ENCODE data around the gene ATP8A2. TPM values are rescaled to one million over a fixed set of nuclear protein-coding genes. Genes with fewer than 3 reads are reported as not detected.

The ATP8A2 gene
- total and polyA plus RNA-seq, 2 of the 8 experiments (the other 6 are each of a cell fraction or from before 2014, with no cell fraction given), result 2.4 to 8.3 TPM

DNA sequence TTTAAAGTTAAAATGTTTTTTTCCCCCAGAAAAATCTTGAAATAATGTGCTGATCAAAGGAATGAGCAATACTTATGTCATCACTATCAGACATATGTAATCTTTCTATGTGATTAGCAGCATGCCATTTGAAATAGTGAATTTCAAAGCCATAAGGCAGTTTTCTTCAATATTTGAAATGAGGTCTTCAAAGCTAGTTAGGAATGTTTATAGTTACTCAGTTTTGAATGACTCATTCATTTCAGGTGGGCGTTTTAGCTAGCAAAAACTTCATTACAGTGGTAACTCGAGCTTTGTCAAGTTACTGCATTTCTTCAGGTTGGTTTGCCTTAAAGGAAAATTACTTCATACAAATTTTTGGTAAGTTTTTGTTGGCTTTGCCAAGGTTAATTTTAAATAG, 102.1 kb downstream of the ATP8A2 start:
- ChIA-PET CTCF (ENCODE audit: partially characterized antibody) (interaction anchor here (1.0 kb wide), 1 partner anchor 11 kb away, joined by 3 read pairs; no protein-coding TSS in a partner anchor), POLR2A (ENCODE audit: partially characterized antibody) (no interaction called here)
- peaks cover 0 to 7% (median under 1%) of the 10 kb centered on the region in 4 experiments; a peak in 5 of 7 replicates for H3K4me1 ChIP-seq (replicated peaks in 1 of 4; ENCODE audit: control insufficient read depth in 3 of 4, insufficient read depth in 4 of 4, low read length in 3 of 4)
- H4K5ac ChIP-seq (ENCODE audit: insufficient read length, low read depth, low read length), result no peak overlapping the region
- no peak overlapping the region for H2BK5ac ChIP-seq (ENCODE audit: low read depth, low read length)
- no peak overlapping the region for H4K91ac ChIP-seq (replicated peaks; ENCODE audit: insufficient read length, low read length)
- FAIRE-seq (no peak), DNase-seq (ENCODE audit: low read depth in 1 of 2, low spot score in 2 of 2) (no peak)
- no peaks in the 10 kb centered on the region for H3K9me3 ChIP-seq (ENCODE audit: insufficient read depth in 2 of 2, low read depth in 1 of 2, low read length in 1 of 2)
- H3K27ac ChIP-seq (ENCODE audit: low read depth, low read length), result no peak overlapping the region
- H3K79me2 ChIP-seq (ENCODE audit: control insufficient read depth in 1 of 2, insufficient read depth in 2 of 2, low read length in 2 of 2), result 0 out of 4 replicates have a peak, but pooled peaks cover 0 to 3% of the 10 kb centered on the region in 2 experiments
- H3K9ac ChIP-seq (replicated peaks in 1 of 4; ENCODE audit: extremely low read depth in 1 of 4, low read depth in 3 of 4, low read length in 3 of 4), result no peak overlapping the region
- H2AFZ ChIP-seq (ENCODE audit: low read length), result no peak overlapping the region
- H3K4me2 ChIP-seq (ENCODE audit: insufficient read depth in 1 of 2, low read depth in 2 of 2, low read length in 2 of 2), result no peak overlapping the region
- H2BK120ac ChIP-seq (replicated peaks; ENCODE audit: low read depth, low read length), result no peak overlapping the region
- H3K79me1 ChIP-seq (ENCODE audit: low read depth, low read length), result no peaks in the 10 kb centered on the region
- no peak overlapping the region for H3K23ac ChIP-seq (ENCODE audit: insufficient read length)
- no peak overlapping the region for H3K56ac ChIP-seq (replicated peaks; ENCODE audit: insufficient read length, low read depth, low read length)
- H3K4me3 ChIP-seq (ENCODE audit: extremely low read depth in 1 of 4, insufficient read depth in 2 of 4, low read depth in 3 of 4, low read length in 4 of 4), result no peak overlapping the region
- H4K20me1 ChIP-seq (replicated peaks in 1 of 2; ENCODE audit: control insufficient read depth in 1 of 2, insufficient read depth in 2 of 2, low read length in 2 of 2), result no peaks in the 10 kb centered on the region
- no peak overlapping the region for H2AK5ac ChIP-seq (ENCODE audit: low read depth, low read length)
- no peak overlapping the region for H3K18ac ChIP-seq (ENCODE audit: extremely low read depth, low read length)
- H3K36me3 ChIP-seq (ENCODE audit: control insufficient read depth in 2 of 4, insufficient read depth in 4 of 4, low read length in 3 of 4), result no peaks in the 10 kb centered on the region
- H3K14ac ChIP-seq (ENCODE audit: insufficient read length), result no peak overlapping the region
- H3K27me3 ChIP-seq (replicated peaks in 1 of 4; ENCODE audit: control insufficient read depth in 3 of 4, extremely low read depth in 1 of 4, insufficient read depth in 3 of 4, low read length in 3 of 4), result peaks cover 2 to 13% (median 7%) of the 10 kb centered on the region in 4 experiments; a peak in 6 of 7 replicates
- WGBS, 2 experiments (ENCODE audit: extremely low coverage in 1 of 2, insufficient coverage in 1 of 2, insufficient read length in 1 of 2, insufficient replicate concordance in 2 of 2, low coverage in 1 of 2, low lambda C conversion rate in 2 of 2, missing lambda C conversion rate in 1 of 2), result 95% methylated on average over 2 of the region's 2 CpGs; no CpG with 5 or more reads in 1 of the 2 experiments
- H3K23me2 ChIP-seq (ENCODE audit: low read depth, low read length), result 0 out of 2 replicates have a peak, but pooled peaks cover 3% of the 10 kb centered on the region
- H4K8ac ChIP-seq (ENCODE audit: extremely low read depth, insufficient read depth, low read length), result no peak overlapping the region
- no peak overlapping the region for H2BK20ac ChIP-seq (ENCODE audit: low read length)
- H2BK12ac ChIP-seq (ENCODE audit: low read depth, low read length), result no peak overlapping the region
- no peak overlapping the region for H3K4ac ChIP-seq (replicated peaks; ENCODE audit: insufficient read length, low read depth, low read length)
- H2BK15ac ChIP-seq (ENCODE audit: low read length), result no peak overlapping the region

Data from H1 (cell line).